Caco-2 (cell line): ENCODE measurements around the gene MYO18A. TPM values are rescaled to one million over a fixed set of nuclear protein-coding genes. Genes with fewer than 3 reads are reported as not detected.

Experiments used
- BruUV-seq: library from RNA; stranded (reverse); fragments of 400-500 nt; replicated peaks from 2 replicates; lab custom pipeline; 2021; lab: Mats Ljungman, UMichigan
- CTCF ChIA-PET: fragments of 300-600 bp; sonication (Branson Sonifier 250); formaldehyde crosslinking; loops from one replicate; lab custom pipeline; 2022; ENCODE audit warnings: antibody characterized with exemption; lab: Charles Lee
- POLR2A ChIA-PET: fragments of 300-600 bp; sonication (Branson Sonifier 250); formaldehyde crosslinking; loops from one replicate; lab custom pipeline; 2022; ENCODE audit warnings: antibody characterized with exemption; lab: Charles Lee
- DNase-seq, 2 experiments: peaks; one replicate each; pipeline versions ENCODE4 v3.0.0 to v3.0.0-alpha.2; 2020 to 2022
- H3K27me3 ChIP-seq: replicated peaks from 2 replicates; pipeline ENCODE4 v1.6.0; 2011; ENCODE audit warnings: low read length; ENCODE audit not compliant: control insufficient read depth, insufficient read depth
- H3K36me3 ChIP-seq: 2 replicates; pipeline ENCODE4 v1.5.1; 2011; ENCODE audit warnings: low read length; ENCODE audit not compliant: control insufficient read depth, insufficient read depth
- H3K4me1 ChIP-seq: fragments of 250-450 bp; sonication (Bioruptor Pico); 2 replicates; pipeline ENCODE4 v1.5.1; 2020; ENCODE audit warnings: mild to moderate bottlenecking
- H3K4me3 ChIP-seq: 2 replicates; pipeline ENCODE4 v1.5.1; 2011; ENCODE audit warnings: low read depth, mild to moderate bottlenecking, control low read depth, low read length
- H3K9me3 ChIP-seq: fragments of 250-450 bp; sonication (Bioruptor Pico); 2 replicates; pipeline ENCODE4 v1.5.1; 2020; ENCODE audit warnings: mild to moderate bottlenecking, moderate library complexity
- H3K27ac Mint-ChIP-seq: one replicate; pipeline ENCODE4 v1.8.0; 2022; ENCODE audit warnings: mixed read lengths; ENCODE audit not compliant: unreplicated experiment
- H3K27me3 Mint-ChIP-seq: one replicate; pipeline ENCODE4 v1.8.0; 2022; ENCODE audit warnings: mixed read lengths; ENCODE audit not compliant: insufficient read depth, unreplicated experiment
- H3K36me3 Mint-ChIP-seq: one replicate; pipeline ENCODE4 v1.8.0; 2022; ENCODE audit warnings: mild to moderate bottlenecking, mixed read lengths; ENCODE audit not compliant: insufficient read depth, unreplicated experiment
- H3K4me1 Mint-ChIP-seq: one replicate; pipeline ENCODE4 v1.8.0; 2022; ENCODE audit warnings: low read depth, mixed read lengths; ENCODE audit not compliant: unreplicated experiment
- H3K4me3 Mint-ChIP-seq: one replicate; pipeline ENCODE4 v1.8.0; 2022; ENCODE audit warnings: mild to moderate bottlenecking, moderate library complexity, mixed read lengths; ENCODE audit not compliant: unreplicated experiment
- H3K9me3 Mint-ChIP-seq: one replicate; pipeline ENCODE4 v1.8.0; 2022; ENCODE audit warnings: mixed read lengths; ENCODE audit not compliant: unreplicated experiment
- CTCF ChIP-seq, 2 experiments: fragments of 200-600 bp in 1 of 2; IDR thresholded peaks; 1 replicate in 1 of 2; 2 replicates in 1 of 2; pipeline versions ENCODE4 v1.5.1 to v1.8.0; 2011 to 2022; ENCODE audit warnings: antibody characterized with exemption in 1 of 2, control low read depth in 1 of 2, inconsistent platforms in 1 of 2, low read depth in 1 of 2, low read length in 1 of 2, mild to moderate bottlenecking in 1 of 2, moderate library complexity in 1 of 2; ENCODE audit not compliant: insufficient read depth in 1 of 2, severe bottlenecking in 1 of 2, unreplicated experiment in 1 of 2
- intact Hi-C: fragments of 100-400 bp; cut with micrococcal nuclease; formaldehyde crosslinking; loops from one replicate; pipeline ENCODE4 v1.10.0; 2022; ENCODE audit not compliant: unreplicated experiment
- total RNA-seq: library from RNA; stranded (reverse); gene quantifications from 2 replicates; pipeline ENCODE4 v1.2.3, GENCODE V29; 2022

The MYO18A gene
- total RNA-seq, 1 experiment from 2014 or later, result 47.1 TPM

- Mint-ChIP-seq H3K4me1 (peaks cover 26% of the 10 kb centered on the region), H3K27me3 (no peaks in the 10 kb centered on the region), H3K27ac (no peak overlapping the region), H3K4me3 (no peak overlapping the region), H3K36me3 (peaks cover 26% of the 10 kb centered on the region), H3K9me3 (no peaks in the 10 kb centered on the region)
- peak in 1 of 2 experiments; percentile 14 for DNase-seq
- ChIA-PET CTCF (interaction anchor here (1.1 to 8.0 kb wide), 2 partner anchors 27 to 59 kb away, joined by 3 to 449 read pairs; no protein-coding TSS in a partner anchor), POLR2A (interaction anchor here (0.6 to 1.9 kb wide), 3 partner anchors 27 to 374 kb away, joined by 3 to 20 read pairs (median 6); no protein-coding TSS in a partner anchor)
- intact Hi-C loops, result no loop called here
- no peaks in the 10 kb centered on the region for H3K9me3 ChIP-seq
- H3K4me1 ChIP-seq, result peaks cover 27% of the 10 kb centered on the region
- BruUV-seq, result no TSS peak
- H3K4me3 ChIP-seq, result no peak overlapping the region
- no peak for TF ChIP-seq CTCF (IDR thresholded peaks at IDR 0.05; ENCODE audit: insufficient read depth in 1 of 2, low read depth in 1 of 2, low read length in 1 of 2, severe bottlenecking in 1 of 2, unreplicated experiment in 1 of 2)
- H3K27me3 ChIP-seq, result no peaks in the 10 kb centered on the region
- H3K36me3 ChIP-seq, result no peaks in the 10 kb centered on the region
Observed at GRCh38 chr17:29175349-29175748, 4.8 kb downstream of the MYO18A start.

DNA sequence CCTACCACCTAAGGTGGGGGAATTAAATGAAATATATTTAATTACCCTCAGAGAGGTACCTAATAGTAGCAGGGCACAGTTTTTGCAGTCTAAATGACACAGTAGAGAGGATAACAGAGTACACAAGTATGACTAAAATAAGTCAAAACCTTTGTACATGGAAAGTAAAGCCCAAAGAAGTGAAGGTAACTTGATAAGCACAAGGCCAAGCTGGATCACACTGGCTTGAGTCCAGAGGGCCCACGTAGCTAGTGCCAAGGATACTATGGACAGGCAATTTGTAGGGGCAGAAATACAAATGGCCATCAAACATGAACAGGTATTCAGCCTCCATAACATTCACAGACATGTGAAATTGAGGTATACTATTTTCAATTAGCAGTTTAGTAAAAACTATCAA lies 7.6 kb downstream of the MYO18A start:
- Mint-ChIP-seq H3K4me3 (no peak overlapping the region), H3K36me3 (peaks cover 31% of the 10 kb centered on the region), H3K27ac (no peak overlapping the region), H3K4me1 (peaks cover 26% of the 10 kb centered on the region), H3K9me3 (no peaks in the 10 kb centered on the region), H3K27me3 (no peaks in the 10 kb centered on the region)
- intact Hi-C loops, result no loop called here
- POLR2A ChIA-PET, result no interaction called here
- peak in 1 of 2 experiments; percentile 8 for DNase-seq
- H3K9me3 ChIP-seq, result no peaks in the 10 kb centered on the region
- BruUV-seq, result no TSS peak
- peaks cover 3% of the 10 kb centered on the region; the same call in 1 of the 2 replicates for H3K36me3 ChIP-seq
- H3K4me3 ChIP-seq, result no peak overlapping the region
- H3K4me1 ChIP-seq, result peaks cover 17% of the 10 kb centered on the region
- no peak for TF ChIP-seq CTCF (IDR thresholded peaks at IDR 0.05; ENCODE audit: insufficient read depth in 1 of 2, low read depth in 1 of 2, low read length in 1 of 2, severe bottlenecking in 1 of 2, unreplicated experiment in 1 of 2)
- CTCF ChIA-PET, result interaction anchor here (2.3 kb wide), 1 partner anchor 24 kb away, joined by 8 read pairs; no protein-coding TSS in a partner anchor
- no peaks in the 10 kb centered on the region for H3K27me3 ChIP-seq

- Mint-ChIP-seq H3K4me1 (peaks cover 18% of the 10 kb centered on the region), H3K4me3 (no peak overlapping the region), H3K27me3 (no peaks in the 10 kb centered on the region), H3K27ac (no peak overlapping the region), H3K9me3 (no peaks in the 10 kb centered on the region), H3K36me3 (peaks cover 22% of the 10 kb centered on the region)
- Histone ChIP-seq H3K4me3 (no peak overlapping the region), H3K36me3 (peaks cover 5% of the 10 kb centered on the region), H3K4me1 (peaks cover 4% of the 10 kb centered on the region), H3K9me3 (no peaks in the 10 kb centered on the region), H3K27me3 (no peaks in the 10 kb centered on the region)
- DNase-seq, result no peak
- no TSS peak for BruUV-seq
- TF ChIP-seq CTCF (IDR thresholded peaks at IDR 0.05; ENCODE audit: insufficient read depth in 1 of 2, low read depth in 1 of 2, low read length in 1 of 2, severe bottlenecking in 1 of 2, unreplicated experiment in 1 of 2), result no peak
- ChIA-PET POLR2A (no interaction called here), CTCF (interaction anchor here (0.6 to 0.9 kb wide), 2 partner anchors 9 to 22 kb away, joined by 3 to 6 read pairs; partner anchors contain the start of gene MYO18A)
- intact Hi-C loops, result no loop called here
Observed at GRCh38 chr17:29170682-29171081, 9.5 kb downstream of the MYO18A start.
